ENCODE measurements around the gene CD68. TPM values are rescaled to one million over a fixed set of nuclear protein-coding genes. Genes with fewer than 3 reads are reported as not detected.
"Not testable (repeated sequence)": the region's sequence is repeated elsewhere in the genome, so short reads cannot be mapped to it uniquely, and the experiment has no call there.

CD68 gene
- total RNA-seq, 1 donor from 2014 or later: 0.95 TPM

- Histone ChIP-seq H3K36me3 (no peaks in the 10 kb centered on the region), H3K4me2 (no peak overlapping the region), H3K27me3 (no peaks in the 10 kb centered on the region), H3K9me3 (ENCODE audit: low read depth) (no peaks in the 10 kb centered on the region), H3K4me3 (no peak overlapping the region), H3K27ac (no peak overlapping the region), H4K20me1 (ENCODE audit: low read depth) (peaks cover 5% of the 10 kb centered on the region), H3K9ac (no peak overlapping the region), H2AFZ (replicated peaks) (no peak overlapping the region), H3K4me1 (peaks cover 1% of the 10 kb centered on the region), H3F3A (ENCODE audit: low read depth) (peaks cover 17% of the 10 kb centered on the region), H3K79me2 (ENCODE audit: low read depth) (peaks cover 8% of the 10 kb centered on the region)
- no peak for TF ChIP-seq EZH2 (IDR thresholded peaks at IDR 0.05)
- TF ChIP-seq CTCF (IDR thresholded peaks at IDR 0.05): no peak
- no peak for TF ChIP-seq EZH2phosphoT487 (IDR thresholded peaks at IDR 0.05)
- no peaks in the 10 kb centered on the region for H3K36me3 Mint-ChIP-seq
- no peaks in the 10 kb centered on the region for H3K9me3 Mint-ChIP-seq
- H3K4me3 Mint-ChIP-seq: no peak overlapping the region
- H3K4me1 Mint-ChIP-seq: peaks cover 5% of the 10 kb centered on the region
- DNase-seq (ENCODE audit: low spot score): no peak
- H3K27me3 Mint-ChIP-seq (ENCODE audit: insufficient read depth, low read depth): peaks cover 4% of the 10 kb centered on the region
- no peak overlapping the region for H3K27ac Mint-ChIP-seq
Observed at GRCh38 chr17:7618608-7619007, 39.2 kb downstream of the CD68 start.

- no peaks in the 10 kb centered on the region for H3K9me3 Mint-ChIP-seq
- Histone ChIP-seq H3K4me2 (no peak overlapping the region), H3K4me3 (no peak overlapping the region), H3K36me3 (no peaks in the 10 kb centered on the region), H2AFZ (replicated peaks) (no peak overlapping the region), H3K79me2 (ENCODE audit: low read depth) (no peaks in the 10 kb centered on the region), H3F3A (ENCODE audit: low read depth) (peaks cover 3% of the 10 kb centered on the region), H4K20me1 (ENCODE audit: low read depth) (no peaks in the 10 kb centered on the region), H3K4me1 (no peaks in the 10 kb centered on the region), H3K27me3 (no peaks in the 10 kb centered on the region), H3K9ac (no peak overlapping the region), H3K27ac (no peak overlapping the region), H3K9me3 (ENCODE audit: low read depth) (no peaks in the 10 kb centered on the region)
- no peak overlapping the region for H3K4me3 Mint-ChIP-seq
- H3K36me3 Mint-ChIP-seq: no peaks in the 10 kb centered on the region
- peaks cover 6% of the 10 kb centered on the region for H3K27me3 Mint-ChIP-seq (ENCODE audit: insufficient read depth, low read depth)
- no peaks in the 10 kb centered on the region for H3K4me1 Mint-ChIP-seq
- TF ChIP-seq EZH2 (IDR thresholded peaks at IDR 0.05): no peak
- no peak for TF ChIP-seq EZH2phosphoT487 (IDR thresholded peaks at IDR 0.05)
- no peak for TF ChIP-seq CTCF (IDR thresholded peaks at IDR 0.05)
- DNase-seq (ENCODE audit: low spot score): no peak
- H3K27ac Mint-ChIP-seq: no peak overlapping the region
Observed at GRCh38 chr17:7620835-7621234, 41.4 kb downstream of the CD68 start.

GRCh38 chr17:7623661-7624060 lies 44.2 kb downstream of the CD68 start:
- Histone ChIP-seq H3K9me3 (ENCODE audit: low read depth) (no peaks in the 10 kb centered on the region), H3K36me3 (no peaks in the 10 kb centered on the region), H3K4me3 (no peak overlapping the region), H3K27me3 (no peaks in the 10 kb centered on the region), H4K20me1 (ENCODE audit: low read depth) (no peaks in the 10 kb centered on the region), H3K4me2 (no peak overlapping the region), H3F3A (ENCODE audit: low read depth) (peaks cover 13% of the 10 kb centered on the region), H3K9ac (no peak overlapping the region), H2AFZ (replicated peaks) (no peak overlapping the region), H3K4me1 (peaks cover 4% of the 10 kb centered on the region), H3K27ac (no peak overlapping the region), H3K79me2 (ENCODE audit: low read depth) (no peaks in the 10 kb centered on the region)
- H3K4me1 Mint-ChIP-seq: peaks cover 9% of the 10 kb centered on the region
- H3K9me3 Mint-ChIP-seq: peaks cover 2% of the 10 kb centered on the region
- no peak overlapping the region for H3K4me3 Mint-ChIP-seq
- no peak overlapping the region for H3K27ac Mint-ChIP-seq
- peaks cover 9% of the 10 kb centered on the region for H3K27me3 Mint-ChIP-seq (ENCODE audit: insufficient read depth, low read depth)
- H3K36me3 Mint-ChIP-seq: peaks cover 6% of the 10 kb centered on the region
- TF ChIP-seq CTCF (IDR thresholded peaks at IDR 0.05): no peak
- TF ChIP-seq EZH2phosphoT487 (IDR thresholded peaks at IDR 0.05): no peak
- TF ChIP-seq EZH2 (IDR thresholded peaks at IDR 0.05): no peak
- DNase-seq (ENCODE audit: low spot score): no peak

- H3K36me3 Mint-ChIP-seq, H3K36me3 ChIP-seq: not testable (repeated sequence)
Observed at GRCh38 chr17:7625749-7626148, 46.3 kb downstream of the CD68 start.

More at GRCh38 chr17:7625749-7626148, 46.3 kb downstream of the CD68 start:
- not testable (repeated sequence) for H3K4me3 ChIP-seq; H2AFZ ChIP-seq (replicated peaks); H3K79me2 ChIP-seq (ENCODE audit: low read depth); H3K4me1 ChIP-seq; DNase-seq (ENCODE audit: low spot score); H4K20me1 ChIP-seq (ENCODE audit: low read depth); H3K4me2 ChIP-seq; H3K9me3 ChIP-seq (ENCODE audit: low read depth); H3K9me3 Mint-ChIP-seq; H3K27me3 ChIP-seq; H3K27ac Mint-ChIP-seq; H3K27ac ChIP-seq; H3K9ac ChIP-seq
- H3F3A ChIP-seq (ENCODE audit: low read depth): peaks cover 13% of the 10 kb centered on the region
- Mint-ChIP-seq H3K4me3 (peak overlapping the region; percentile 57), H3K27me3 (ENCODE audit: insufficient read depth, low read depth) (peaks cover 12% of the 10 kb centered on the region), H3K4me1 (peaks cover 22% of the 10 kb centered on the region)
